HG03135 (cell line): ENCODE measurements around the gene SIL1.
"Not testable (repeated sequence)": the region's sequence is repeated elsewhere in the genome, so short reads cannot be mapped to it uniquely, and the experiment has no call there.

ENCODE experiments used
- ATAC-seq: cut with Tn5 transposase; IDR thresholded peaks from one replicate; pipeline ENCODE4 v1.9.1; 2021; ENCODE audit warnings: mild to moderate bottlenecking, moderate library complexity; ENCODE audit not compliant: unreplicated experiment

SIL1 gene

DNA sequence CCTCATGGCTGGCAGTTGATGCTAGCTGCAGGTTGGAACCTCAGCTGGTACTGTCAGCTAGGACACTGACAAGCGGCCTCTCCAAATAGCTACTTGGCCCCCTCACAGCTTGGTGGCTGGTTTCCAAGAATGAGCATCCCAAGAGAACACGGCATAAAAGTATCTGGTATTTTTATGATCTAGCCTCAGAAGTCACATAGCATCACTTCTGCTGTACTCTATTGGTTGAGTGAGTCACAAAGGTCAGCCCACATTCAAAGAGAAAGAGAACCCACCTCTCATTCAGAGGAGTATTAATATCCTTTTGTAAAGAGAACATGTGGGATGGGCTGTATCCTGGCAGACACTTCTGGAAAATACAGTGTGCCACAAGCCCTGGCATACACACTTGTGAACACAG is 6.0 kb upstream of the SIL1 start:
- ATAC-seq: no peak

DNA sequence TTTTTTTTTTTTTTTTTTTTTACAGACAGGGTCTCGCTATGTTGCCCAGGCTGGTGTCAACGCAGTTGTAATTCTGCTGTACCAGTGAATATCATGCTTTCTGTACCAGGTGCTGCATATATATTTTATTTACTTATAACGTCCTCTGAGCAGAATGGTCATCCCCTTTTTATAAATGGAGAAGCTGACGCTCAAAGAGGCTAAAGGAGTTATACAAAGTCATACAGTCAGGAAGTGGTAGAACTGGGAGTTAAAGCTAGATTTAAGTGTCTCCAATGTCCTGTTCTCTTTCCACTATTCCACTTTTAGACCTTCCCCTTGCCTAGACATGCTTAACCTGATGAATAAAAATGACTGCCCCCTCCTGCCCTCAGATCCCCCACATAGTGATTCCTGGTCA is 1.2 kb upstream of the SIL1 start:
- ATAC-seq: no peak

DNA sequence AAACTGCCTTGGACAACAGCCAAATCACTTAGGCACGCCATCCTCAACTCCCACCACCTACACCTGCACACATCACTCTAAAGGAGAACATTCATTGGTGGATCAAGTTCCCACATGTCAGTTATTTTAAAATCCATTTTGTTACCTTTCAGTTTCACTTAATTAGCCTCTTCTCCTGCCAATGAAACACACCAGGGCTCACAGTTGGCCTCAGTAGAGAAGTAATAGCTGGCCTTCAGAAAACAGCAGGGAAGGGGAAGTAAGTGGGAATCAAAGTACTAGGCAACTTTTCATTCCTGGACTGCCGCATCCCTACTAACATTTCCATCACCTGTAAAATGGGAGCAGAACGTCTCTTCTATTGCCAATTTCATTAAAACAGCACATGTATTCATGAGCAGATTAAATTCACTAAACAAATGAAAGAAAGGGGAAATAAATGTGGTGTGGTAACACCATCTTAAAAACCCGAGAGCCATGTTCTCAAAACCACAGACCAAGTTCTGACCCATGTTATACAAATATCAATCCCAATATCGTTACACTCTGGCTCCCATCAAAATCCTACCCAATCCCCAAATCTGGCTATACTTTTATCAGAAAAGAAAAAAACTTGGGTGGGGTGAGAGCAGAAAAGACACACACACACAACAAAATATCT is 1.7 kb downstream of the SIL1 start:
- ATAC-seq: no peak

DNA sequence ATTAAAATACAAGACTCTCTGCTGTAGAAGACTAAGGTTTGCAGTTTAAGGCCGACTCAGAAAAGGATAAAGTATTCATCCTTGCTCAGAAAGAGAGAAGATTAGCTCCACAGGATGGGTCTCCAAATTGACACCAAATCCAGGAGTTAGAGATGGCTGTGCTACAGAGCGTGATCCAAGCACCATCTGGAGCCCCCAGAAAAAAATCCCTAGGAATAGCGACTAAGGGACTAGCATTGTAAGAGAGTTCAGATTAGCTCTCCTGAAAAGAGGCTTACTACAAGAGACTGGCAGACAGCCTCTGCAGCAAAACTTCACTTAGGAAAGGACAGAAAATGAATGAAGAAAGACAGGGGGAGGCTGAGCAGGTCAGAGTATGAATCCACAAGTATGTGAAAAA is 3.7 kb downstream of the SIL1 start:
- ATAC-seq: no peak

DNA sequence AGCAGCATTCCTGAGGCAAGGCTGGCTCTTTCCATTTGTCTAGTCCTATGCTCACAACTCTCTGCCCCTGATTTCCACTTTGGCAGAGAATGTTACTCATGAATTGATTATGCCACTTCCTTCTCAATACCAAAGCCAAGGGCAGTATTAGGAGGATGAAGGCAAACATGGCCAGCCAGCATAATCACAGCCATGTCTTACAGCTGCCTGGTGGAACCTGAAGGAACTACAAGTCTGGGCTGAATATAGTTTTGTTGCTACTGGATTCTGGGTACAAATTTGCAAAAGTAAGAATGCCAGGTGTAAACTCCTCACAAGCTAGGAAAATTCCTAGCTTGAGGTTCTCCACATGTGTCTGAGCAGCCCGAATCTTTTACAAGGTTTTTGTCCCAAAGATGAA is 4.2 kb downstream of the SIL1 start:
- no peak for ATAC-seq

DNA sequence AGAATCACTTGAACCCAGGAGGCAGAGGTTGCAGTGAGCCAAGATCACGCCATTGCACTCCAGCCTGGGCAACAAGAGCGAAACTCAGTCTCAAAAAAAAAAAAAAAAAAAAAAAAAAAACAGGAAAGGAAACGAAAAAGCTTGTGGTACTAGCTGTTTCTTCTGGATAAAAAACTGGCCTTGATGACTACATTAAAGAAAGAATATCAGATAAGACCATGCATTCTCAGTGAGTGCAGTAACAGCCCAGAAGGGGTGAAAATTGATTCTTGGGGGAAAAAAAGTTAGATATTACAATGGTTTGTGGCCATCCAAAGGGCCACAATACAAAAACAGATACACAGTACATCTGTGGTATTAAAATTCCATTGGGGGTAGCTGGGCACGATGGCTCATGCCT is 5.3 kb downstream of the SIL1 start:
- not testable (repeated sequence) for ATAC-seq

DNA sequence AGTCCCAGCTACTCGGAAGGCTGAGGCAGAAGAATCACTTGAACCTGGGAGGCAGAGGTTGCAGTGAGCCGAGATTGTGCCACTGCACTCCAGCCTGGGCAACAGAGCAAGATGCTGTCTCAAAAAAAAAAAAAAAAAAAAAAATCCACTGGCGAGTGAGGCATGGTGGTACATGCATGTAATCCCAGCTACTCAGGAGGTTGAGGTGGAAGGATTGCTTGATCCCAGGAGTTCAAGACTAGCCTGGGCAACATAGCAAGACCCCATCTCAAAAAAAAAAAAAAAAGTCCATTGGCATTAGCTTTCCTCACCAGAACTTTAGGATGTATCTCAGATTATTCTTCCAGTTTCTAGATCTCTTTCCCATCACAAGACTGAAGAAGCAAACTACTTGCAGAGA is 6.2 kb downstream of the SIL1 start:
- not testable (repeated sequence) for ATAC-seq

DNA sequence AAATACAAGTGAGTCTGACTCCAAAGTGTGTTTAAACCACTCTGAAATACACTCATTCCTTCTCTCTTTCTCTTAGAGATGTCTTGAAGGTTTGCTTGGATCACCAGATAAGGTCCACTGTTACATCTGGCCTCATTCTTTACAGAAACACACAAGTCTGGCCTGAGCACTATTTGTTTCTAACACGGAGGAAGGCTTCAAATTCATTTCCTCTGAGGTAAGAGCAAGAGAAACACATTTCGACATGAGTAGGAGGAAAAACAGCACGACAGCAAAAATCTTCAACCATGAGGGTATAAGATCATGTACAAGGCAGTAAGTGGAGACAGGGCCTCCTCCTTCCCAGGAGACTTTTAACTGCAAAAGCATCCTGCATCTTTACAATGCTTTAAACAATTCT is 8.0 kb downstream of the SIL1 start:
- no peak for ATAC-seq

DNA sequence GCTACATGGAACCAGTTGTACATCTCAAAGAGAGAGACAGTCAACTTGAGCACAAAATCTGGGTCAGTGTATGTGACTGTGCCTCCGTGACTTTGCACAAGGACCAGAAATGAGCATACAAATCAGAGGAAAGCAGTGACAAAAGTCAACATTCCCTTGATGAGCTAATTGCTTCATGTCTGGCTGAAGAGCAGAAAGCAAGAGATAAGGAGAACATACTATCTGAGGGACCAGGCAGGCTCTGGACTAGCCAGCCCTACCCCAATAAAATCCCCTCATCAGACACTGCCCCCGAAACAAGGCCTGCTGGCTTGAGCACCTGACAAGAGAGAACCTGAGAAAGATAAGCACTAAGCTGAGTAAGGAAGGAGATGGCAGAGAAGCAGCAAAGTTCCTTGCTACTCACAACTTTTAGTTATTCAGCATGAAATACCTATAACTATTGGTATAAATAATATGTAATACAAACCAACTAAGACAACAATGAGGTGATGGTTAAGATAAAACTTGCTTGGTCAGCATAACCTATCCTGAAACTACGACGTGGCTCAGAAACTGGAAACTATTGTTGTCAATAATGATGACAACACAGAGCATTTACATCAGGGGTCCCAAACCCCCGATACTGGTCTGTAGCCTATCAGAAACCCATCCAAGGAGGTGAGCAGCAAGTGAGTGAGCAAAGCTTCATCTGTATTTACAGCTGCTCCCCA is 9.5 kb downstream of the SIL1 start:
- no peak for ATAC-seq

DNA sequence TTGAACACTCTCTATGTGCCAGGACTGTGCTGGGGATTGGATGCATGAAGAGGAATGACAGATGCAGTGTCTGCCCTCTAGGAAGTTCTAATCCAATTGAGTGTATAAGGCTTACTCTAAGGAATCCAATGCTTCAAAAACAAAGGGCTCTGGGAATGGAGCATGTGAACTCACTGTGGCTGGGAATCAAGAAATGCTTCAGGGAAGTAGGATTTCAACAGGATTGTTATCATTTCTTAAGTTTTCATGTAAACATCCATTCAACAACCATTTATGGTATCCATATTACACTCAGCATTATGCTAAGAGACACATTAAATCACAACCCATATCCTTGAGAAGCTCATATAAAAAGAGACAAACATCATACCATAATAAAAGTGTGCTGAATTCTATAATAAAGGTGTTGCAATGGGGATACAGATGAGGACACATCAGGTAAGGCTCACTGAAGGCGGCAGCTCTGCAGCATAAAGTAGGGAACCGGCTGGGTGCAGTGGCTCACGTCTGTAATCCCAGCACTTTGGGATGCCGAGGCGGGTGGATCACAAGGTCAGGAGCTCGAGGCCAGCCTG is 11.3 kb downstream of the SIL1 start:
- ATAC-seq: no peak

DNA sequence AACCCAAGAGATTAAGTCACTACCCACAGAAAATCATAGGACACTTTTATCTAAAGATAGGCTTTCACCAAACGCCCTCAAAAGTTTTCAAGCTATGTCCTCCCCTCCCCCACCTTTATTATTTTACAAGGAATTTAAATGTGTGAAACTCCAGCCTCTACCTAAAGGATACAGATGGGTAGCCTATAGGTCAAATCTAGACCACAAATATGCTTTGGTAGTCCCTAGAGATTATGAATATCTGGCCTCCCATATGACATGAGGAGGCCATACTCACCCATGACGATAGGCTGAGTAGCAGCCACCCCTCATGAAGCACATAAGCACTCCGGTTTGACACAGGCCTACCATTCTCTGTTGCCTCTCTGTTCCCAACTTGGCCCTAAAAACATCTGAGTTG is 11.9 kb downstream of the SIL1 start:
- ATAC-seq: no peak

DNA sequence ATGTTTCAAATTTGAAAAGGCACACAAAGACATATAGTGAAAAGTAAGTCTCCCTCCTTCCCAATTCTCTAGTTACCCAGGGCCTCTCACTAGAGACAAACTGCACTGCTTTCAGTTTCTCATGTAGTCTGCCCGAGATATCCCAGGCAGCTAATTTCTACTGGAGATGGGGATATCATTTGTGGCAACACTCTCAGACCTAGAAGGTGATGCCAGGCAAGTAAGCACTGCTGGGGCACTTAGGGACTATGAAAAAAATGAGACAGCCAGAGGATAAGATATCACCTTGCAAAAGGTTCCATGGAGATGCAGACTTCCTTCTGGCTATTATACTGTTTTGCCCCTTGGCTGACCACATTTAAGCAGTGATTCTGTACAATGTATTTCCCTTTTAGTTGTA is 12.6 kb downstream of the SIL1 start:
- no peak for ATAC-seq

DNA sequence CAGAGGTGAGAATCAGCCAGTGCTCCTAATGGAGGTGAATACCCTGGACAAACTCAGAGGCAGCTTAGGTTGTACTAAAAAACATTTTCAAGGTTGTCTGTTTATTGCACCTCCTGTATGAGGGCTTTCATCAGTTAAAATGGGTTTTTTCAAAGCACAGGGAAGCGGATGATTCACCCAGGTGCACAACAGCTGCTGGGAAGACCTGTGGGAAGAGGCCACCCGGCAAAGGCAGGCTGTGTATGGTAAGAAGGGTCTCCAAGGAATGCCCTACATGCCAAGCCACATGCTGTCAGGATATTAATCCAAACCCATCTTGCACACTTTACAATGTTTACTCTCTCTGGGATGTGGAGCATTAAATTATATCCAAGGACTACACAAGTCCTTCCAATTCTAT is 14.7 kb downstream of the SIL1 start:
- ATAC-seq: no peak

DNA sequence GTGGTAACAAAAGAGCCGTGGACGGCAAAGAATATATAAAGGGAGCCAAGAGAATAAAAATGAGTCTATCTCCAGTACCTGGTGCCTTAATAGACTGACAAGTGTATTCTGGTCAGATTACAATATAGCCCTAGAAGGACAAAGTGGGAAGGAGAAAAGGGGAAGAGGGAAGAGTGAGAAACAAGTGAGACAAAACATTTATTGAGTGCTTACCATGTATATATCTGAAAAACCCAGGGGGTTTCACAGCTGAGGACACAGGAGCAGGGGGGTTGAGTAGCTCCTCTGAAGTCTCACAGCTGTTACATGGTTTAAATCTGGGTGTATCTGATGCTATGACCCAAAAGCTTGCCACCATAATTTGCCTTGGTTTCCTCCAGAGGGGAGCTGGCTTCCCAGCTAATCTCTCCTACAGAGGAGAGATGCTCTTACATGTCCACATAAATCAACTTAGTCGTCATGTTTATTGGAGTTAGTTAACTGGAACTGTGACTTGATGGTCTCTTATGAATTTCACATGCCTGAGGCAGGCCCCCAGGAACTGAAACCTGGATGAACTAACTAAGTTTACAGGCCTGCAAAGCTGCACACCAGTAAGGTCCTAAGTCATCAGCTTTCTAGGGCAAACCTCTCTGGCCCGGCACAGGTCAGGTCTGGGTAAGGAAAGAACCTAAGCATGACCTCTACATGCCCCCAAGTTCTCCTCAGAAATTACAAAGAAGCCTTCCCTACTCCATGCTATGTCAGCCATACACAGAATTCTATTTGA is 15.5 kb downstream of the SIL1 start:
- no peak for ATAC-seq

DNA sequence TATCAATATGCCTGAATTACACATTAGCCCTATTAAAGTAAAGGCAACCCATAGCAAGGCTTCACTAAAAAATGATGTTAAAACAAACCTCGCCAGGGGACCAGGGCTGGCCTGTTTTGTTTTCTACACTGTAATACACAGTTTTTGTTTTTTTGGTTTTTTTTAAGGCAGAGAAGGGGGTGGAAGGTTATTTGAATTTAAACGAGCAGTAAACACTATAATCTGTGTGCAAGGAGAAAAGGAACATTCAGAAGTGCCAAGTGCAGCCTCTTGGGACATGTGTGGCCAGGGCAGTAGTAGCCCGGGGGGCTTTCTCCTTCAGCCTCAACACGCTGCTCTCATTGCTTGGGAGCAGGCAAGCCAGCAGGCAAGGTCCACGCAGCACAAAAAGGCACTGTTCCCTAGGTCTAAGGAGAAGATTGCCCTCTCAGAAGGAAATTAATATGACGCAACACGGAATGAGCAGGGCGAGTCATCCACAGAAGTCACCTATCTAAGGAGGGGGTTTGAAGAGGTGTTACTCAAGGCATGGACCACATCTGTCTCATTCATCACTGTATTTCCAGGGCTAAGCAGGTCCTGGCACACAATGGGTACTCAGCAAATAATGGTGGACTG is 16.2 kb downstream of the SIL1 start:
- no peak for ATAC-seq

DNA sequence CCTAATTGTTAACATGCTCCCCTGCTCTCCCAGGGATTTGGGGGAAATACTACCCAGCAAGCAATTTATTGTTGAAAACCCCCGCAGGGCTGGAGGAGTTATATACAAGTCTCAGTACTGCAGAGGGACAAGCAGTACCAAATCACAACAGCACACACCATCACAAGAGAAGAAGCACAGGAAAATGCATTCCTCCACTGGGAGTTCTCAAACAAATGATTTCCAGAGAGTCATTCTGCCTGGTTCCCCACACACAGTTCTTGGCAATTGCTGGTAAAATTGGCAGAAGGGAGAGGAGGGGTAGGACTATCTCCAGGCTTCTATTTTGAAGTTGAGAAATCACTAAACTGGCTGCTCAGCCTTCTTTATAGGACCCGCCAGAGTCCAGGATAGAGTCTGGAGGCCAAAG is 16.8 kb downstream of the SIL1 start:
- ATAC-seq: no peak

DNA sequence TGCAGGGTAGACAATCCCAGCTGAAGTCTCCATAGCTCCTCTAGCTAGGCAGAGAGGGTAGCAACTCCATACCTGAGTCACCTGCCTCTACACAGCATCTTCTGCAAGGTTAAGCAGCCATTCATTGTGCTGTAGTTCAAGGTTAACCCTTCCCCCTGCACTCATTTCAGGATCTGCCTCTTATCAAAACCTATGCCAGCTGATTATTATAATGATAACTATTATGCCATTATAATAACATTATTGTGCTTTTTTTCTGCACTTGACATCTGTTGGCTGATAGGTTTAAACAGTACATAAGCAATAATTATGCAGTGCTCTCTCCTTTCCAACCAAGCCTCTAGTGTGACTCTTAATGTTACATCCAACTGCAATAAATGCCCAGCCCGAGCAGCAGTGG is 17.3 kb downstream of the SIL1 start:
- no peak for ATAC-seq

DNA sequence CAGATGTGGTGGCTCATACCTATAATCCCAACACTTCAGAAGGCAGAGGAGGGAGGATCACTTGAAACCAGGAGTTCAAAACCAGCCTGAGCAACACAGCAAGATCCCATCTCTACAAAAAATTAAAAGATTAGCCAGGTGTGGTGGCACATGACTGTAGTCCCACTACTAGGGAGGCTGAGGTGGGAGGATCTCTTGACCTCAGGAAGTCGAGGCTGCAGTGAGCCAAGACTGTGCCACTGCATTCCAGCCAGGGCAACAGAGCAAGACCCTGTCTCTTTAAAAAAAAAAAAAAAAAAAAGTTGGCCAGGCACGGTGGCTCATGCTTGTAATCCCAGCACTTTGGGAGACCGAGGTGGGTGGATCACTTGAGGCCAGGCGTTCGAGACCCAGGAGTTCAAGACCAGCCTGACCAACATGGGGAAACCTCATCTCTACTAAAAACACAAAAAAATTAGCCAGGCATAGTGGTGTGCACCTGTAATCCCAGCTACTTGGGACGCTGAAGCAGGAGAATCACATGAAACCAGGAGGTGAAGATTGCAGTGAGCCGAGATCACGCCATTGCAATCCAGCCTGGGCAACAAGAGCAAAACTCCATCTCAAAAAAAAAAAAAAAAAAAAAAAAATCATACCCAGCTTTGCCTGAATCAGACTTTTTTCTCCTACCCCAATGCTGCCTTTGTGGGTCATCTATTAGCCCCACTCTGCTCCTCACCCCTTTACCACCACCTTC is 18.2 kb downstream of the SIL1 start:
- ATAC-seq: not testable (repeated sequence)

DNA sequence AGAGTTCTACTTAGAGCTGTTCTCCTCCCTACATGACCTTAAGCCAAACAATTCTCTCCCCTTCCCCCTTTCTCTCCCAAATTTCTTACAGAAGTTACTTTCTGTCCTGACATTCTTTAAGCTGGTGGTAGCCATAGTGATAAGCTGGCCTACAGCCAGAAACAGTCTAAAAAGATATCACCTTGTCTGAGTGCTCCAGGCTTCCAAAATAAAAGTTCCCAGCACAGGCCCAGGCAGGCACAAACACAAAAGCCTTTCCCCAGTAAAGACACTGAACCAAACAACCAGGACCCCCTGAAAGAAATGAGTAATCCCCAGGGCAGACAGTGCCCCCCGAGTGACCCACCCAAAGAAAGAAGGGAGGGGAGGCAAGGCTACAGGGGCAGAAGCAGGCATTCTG is 19.2 kb downstream of the SIL1 start:
- ATAC-seq: no peak

DNA sequence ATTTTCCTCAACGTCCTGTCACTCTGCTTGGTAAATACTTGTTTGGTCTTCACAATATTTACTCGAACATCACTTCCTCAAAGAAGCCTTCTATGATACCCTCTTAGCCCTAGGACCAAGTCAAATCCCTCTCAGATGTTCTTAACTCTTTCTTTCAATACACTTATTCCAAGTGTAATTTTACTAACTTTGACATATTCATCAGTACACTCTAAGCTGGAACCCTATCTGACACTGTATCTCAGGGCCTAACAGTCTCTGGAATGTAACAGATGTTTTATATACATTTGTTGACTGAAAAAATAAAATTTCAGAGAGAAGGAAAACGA is 19.6 kb downstream of the SIL1 start:
- ATAC-seq: no peak
